ENCODE results near the gene CORO7. TPM values are rescaled to one million over a fixed set of nuclear protein-coding genes. Genes with fewer than 3 reads are reported as not detected.

The CORO7 gene
- total and polyA plus RNA-seq, 9 of the 15 experiments (the other 6 are each of a cell fraction or from before 2014, with no cell fraction given): 0.45 to 77.2 (median 18.7) TPM

GRCh38 chr16:4350787-4351659 is 65.4 kb downstream of the CORO7 start, which contains the start of gene PAM16 (continued):
- no peak for TF ChIP-seq TEAD4 (IDR thresholded peaks at IDR 0.05; ENCODE audit: low read length)
- no peak for TF ChIP-seq TEAD4 (CRISPR knock-in tag; IDR thresholded peaks at IDR 0.05; ENCODE audit: borderline replicate concordance)
- TF ChIP-seq MYBL2 (IDR thresholded peaks at IDR 0.05; ENCODE audit: low read depth): no peak
- TF ChIP-seq MYBL2 (CRISPR knock-in tag; IDR thresholded peaks at IDR 0.05; ENCODE audit: borderline replicate concordance): no peak
- TF ChIP-seq L3MBTL2 (IDR thresholded peaks at IDR 0.05): peak; percentile 85
- TF ChIP-seq ADNP (tag; IDR thresholded peaks at IDR 0.05): no peak
- no peak for TF ChIP-seq TFAM (CRISPR knock-in tag; conservative IDR thresholded peaks at IDR 0.05)
- TF ChIP-seq SMAD3 (CRISPR knock-in tag; conservative IDR thresholded peaks at IDR 0.05): no peak
- no peak for TF ChIP-seq ARID3B (CRISPR knock-in tag; IDR thresholded peaks at IDR 0.05; ENCODE audit: borderline replicate concordance)
- TF ChIP-seq ATF3 (IDR thresholded peaks at IDR 0.05): no peak
- no peak for TF ChIP-seq ATF3 (CRISPR knock-in tag; conservative IDR thresholded peaks at IDR 0.05)
- TF ChIP-seq THAP12 (CRISPR knock-in tag; IDR thresholded peaks at IDR 0.05): no peak
- TF ChIP-seq ZNF644 (tag; IDR thresholded peaks at IDR 0.05; ENCODE audit: low read depth): no peak
- TF ChIP-seq SFPQ (IDR thresholded peaks at IDR 0.05; ENCODE audit: low read depth, low read length): no peak
- TF ChIP-seq MCM5 (IDR thresholded peaks at IDR 0.05; ENCODE audit: low read depth): no peak
- TF ChIP-seq ZZZ3 (IDR thresholded peaks at IDR 0.05): no peak
- TF ChIP-seq SOX6 (IDR thresholded peaks at IDR 0.05): no peak
- TF ChIP-seq RHOXF2B (CRISPR knock-in tag; conservative IDR thresholded peaks at IDR 0.05): no peak
- no peak for TF ChIP-seq DEAF1 (CRISPR knock-in tag; IDR thresholded peaks at IDR 0.05)

Measured in K562 (cell line).